DMS153 treated with DMSO at 0.1 percent for 48 hours (cell line): ENCODE results near the gene CFAP46.
"Not testable (repeated sequence)": the region's sequence is repeated elsewhere in the genome, so short reads cannot be mapped to it uniquely, and the experiment has no call there.

ENCODE experiments used
- DNase-seq: peaks from one replicate; lab custom pipeline; 2025; ENCODE audit not compliant: unreplicated experiment; lab: John Stamatoyannopoulos, UW

Gene CFAP46

GRCh38 chr10:132979491-132980425 is 37.4 kb upstream of the CFAP46 start:
- no peak for DNase-seq

- no peak for DNase-seq
These were observed 36.2 kb upstream of the CFAP46 start for GRCh38 chr10:132978542-132978941.

- no peak for DNase-seq
These were observed 35.4 kb upstream of the CFAP46 start for GRCh38 chr10:132977807-132978206.

- DNase-seq, result no peak
These were observed 34.7 kb upstream of the CFAP46 start for GRCh38 chr10:132977076-132977475.

GRCh38 chr10:132975831-132976682 is 33.7 kb upstream of the CFAP46 start:
- no peak for DNase-seq

GRCh38 chr10:132974886-132975830 is 32.8 kb upstream of the CFAP46 start:
- DNase-seq, result no peak

GRCh38 chr10:132974249-132974796 is 32.0 kb upstream of the CFAP46 start:
- DNase-seq, result no peak

GRCh38 chr10:132973903-132974241 is 31.5 kb upstream of the CFAP46 start:
- DNase-seq, result no peak

GRCh38 chr10:132972986-132973902 is 30.9 kb upstream of the CFAP46 start:
- no peak for DNase-seq

- no peak for DNase-seq
These were observed 30.0 kb upstream of the CFAP46 start for GRCh38 chr10:132972149-132972985.

GRCh38 chr10:132971448-132972148 is 29.2 kb upstream of the CFAP46 start:
- no peak for DNase-seq

- no peak for DNase-seq
These were observed 28.5 kb upstream of the CFAP46 start for GRCh38 chr10:132970641-132971438.

- no peak for DNase-seq
These were observed 25.2 kb upstream of the CFAP46 start for GRCh38 chr10:132967540-132967939.

GRCh38 chr10:132965411-132966057 is 23.2 kb upstream of the CFAP46 start:
- no peak for DNase-seq

GRCh38 chr10:132964707-132965410 is 22.5 kb upstream of the CFAP46 start:
- DNase-seq, result not testable (repeated sequence)

- DNase-seq, result no peak
These were observed 21.9 kb upstream of the CFAP46 start for GRCh38 chr10:132964231-132964630.
